EH (cell line): ENCODE measurements around the gene AFF1.
"Not testable (repeated sequence)": the region's sequence is repeated elsewhere in the genome, so short reads cannot be mapped to it uniquely, and the experiment has no call there.

Experiments used
- DNase-seq: peaks from one replicate; pipeline ENCODE4 v3.0.0-alpha.2; 2015; ENCODE audit warnings: low read depth

Gene AFF1

DNA sequence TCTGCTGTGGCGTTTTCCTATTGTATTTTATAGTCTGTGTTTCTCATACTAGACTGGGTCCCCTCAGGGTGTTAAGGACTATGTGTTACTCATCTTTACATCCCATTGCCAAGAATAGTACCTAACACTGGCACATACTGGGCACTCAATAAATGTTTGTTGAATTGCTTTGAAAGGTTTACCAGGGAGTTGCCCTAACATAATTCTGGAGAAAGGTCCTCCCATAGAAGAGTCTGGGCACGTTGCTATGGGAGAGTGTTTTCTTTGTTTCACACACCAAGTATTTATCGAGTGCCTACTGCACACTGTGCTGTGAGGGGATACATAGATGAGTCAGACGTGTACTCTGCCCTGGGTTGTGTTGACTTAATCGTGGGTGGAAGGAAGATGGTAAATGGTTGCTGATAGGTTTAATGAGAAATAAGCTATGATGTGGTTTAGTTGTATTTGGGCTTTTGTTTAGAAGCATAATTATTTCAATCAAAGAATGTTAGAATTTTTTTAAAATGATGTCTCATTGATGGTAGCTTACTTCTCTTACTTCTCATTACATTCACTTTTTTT lies 42.9 kb downstream of the AFF1 start:
- DNase-seq: peak; percentile 80

DNA sequence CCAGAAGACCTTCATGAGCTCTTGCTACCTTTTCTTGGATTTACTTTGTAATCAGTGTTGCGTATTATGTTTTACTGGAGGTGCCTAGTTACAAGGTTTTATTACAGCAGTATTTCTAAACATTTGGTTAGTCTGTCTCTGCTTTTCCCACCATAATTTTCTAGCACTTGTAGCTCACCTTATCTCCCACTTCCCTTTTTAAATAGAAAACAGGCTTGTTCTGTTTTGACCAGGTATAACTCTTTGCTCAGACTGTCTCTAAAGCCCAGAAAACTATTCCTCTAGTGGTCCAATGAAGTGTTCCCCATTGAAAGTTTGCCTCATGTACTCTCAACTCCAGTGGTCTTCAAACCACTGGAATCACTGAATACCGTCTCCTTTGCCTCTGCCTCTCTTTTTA lies 43.9 kb downstream of the AFF1 start:
- DNase-seq: no peak

DNA sequence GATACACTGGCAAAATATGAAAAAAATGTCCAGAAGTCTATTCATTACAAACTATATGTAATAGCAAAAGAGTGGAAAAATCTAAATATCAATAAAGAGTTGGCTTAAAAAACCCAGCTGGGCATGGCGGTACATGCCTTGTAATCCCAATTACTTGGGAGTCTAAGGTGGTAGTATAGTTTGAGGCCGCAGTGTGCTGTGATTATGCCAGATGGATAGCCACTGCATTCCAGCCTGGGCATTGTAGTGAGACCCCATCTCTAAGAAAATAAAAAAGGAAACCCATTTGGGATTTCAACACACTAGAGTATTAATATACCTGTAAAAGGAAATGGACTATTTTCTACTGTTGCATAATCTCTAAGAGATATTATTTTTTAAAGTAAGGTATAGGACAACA lies 45.4 kb downstream of the AFF1 start:
- DNase-seq: no peak

DNA sequence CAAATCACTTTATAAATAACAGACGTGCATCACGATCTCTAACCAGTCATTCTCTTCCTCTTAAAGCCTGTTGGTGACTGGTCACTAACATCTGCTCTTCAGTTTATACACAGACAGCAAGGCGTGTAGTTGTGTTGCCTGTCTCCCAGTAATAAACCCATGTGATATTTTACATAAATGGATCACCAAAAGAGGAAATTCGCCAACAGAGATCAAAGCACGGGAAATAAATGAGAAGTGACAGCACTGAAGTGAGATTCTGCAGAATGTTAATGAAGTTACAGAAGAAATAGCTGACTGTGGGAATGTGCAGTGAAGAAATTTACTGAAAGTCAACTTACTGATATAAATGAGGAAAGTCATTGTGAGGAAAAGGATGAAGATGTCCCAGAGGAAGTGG lies 47.0 kb downstream of the AFF1 start:
- no peak for DNase-seq

DNA sequence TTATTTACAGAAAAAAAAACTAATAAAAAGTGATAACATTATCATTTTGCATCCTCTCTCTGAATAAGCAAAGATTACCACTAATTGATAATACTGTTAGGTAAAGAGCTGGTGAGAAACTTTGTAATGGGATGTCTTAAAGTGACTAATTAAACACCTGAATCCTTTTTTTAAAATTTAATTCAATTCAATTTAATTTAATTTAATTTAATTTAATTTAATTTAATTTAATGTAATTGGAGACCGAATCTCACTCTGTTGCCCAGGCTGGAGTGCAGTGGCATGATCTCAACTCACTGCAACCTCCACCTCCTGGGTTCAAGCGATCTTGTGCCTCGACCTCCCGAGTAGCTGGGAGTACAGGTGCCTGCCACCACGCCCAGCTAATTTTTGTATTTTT lies 51.0 kb downstream of the AFF1 start:
- DNase-seq: not testable (repeated sequence)

DNA sequence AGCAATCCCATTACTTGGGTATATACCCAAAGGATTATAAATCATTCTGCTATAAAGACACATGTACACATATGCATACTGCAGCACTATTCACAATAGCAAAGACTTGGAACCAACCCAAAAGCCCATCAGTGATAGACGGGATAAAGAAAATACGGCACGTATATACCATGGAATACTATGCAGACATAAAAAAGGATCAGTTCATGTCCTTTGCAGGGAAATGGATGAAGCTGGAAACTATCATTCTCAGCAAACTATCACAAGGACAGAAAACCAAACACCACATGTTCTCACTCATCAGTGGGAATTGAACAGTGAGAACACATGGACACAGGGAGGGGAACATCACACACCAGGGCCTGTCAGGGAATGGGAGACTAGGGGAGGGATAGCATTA lies 54.8 kb downstream of the AFF1 start:
- not testable (repeated sequence) for DNase-seq

DNA sequence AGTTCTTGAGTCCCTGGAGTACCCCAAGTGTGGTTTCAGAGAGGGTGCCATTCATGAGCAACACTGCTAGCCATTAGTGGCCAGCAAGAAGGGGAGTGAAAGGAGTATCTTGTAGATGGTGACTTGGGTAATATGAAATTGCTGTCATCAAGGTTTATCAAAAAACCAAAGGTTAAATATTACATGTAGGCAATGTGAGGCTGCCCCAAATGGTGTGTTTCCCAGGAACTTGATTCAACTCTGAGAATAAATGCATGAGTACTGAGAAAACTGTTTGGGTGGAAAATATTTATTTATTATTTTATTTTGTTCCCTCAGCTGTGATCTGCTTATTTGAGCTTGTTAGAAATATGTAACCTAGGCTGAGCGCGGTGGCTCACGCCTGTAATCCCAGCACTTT lies 55.7 kb downstream of the AFF1 start:
- DNase-seq: no peak

DNA sequence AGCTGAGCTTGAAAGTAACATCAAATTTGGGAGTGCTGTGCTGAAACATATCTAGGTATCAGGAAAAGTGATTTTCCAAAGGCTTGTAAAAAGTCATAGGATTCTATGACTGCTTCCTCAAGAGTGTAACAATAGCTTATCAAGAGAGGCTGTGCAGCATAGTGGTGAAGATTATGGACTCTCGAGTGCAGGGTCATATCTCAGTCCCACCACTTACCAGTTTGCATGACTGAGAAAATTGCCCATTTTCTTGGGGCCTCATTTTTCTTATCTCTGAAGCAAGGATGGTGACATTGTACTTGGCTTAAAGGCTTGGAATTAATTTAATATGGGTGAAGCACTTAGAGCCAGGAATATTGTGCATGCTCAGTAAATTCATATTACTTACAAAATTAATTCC lies 57.2 kb downstream of the AFF1 start:
- no peak for DNase-seq

DNA sequence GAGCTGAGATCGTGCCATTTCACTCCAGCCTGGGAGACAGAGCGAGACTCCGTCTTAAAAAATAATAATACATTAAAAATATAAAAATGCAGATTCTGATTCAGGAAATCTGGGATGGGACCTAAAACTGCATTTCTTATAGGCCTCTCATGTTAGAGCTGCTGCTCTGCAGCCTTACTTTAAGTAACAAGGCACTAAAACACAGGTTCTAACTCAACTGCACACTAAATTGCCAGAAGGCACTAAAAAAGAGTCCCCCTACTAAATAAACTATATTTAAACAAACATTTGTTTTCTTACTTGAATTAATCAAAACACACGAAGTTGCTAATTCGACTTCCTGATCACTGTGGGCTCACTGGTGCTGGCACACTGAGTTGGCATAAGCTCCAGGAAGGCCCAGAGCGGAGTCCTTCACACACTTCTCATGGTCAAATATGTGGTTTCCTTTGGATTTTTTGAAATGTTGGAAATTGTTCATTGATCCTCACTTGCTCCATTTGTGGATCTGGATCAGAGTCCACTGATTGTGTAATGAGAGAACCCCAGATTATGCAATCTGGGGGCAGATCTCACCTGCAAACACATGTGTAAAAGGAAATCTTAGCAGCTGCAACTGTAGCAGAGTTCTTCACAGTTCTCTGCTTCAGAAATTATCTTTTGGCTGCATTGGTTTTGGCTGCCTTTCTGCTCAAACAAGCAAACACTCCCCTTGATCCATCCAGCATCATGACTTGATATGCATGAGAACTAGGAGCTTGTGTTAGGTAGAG lies 59.3 kb downstream of the AFF1 start:
- DNase-seq: no peak

DNA sequence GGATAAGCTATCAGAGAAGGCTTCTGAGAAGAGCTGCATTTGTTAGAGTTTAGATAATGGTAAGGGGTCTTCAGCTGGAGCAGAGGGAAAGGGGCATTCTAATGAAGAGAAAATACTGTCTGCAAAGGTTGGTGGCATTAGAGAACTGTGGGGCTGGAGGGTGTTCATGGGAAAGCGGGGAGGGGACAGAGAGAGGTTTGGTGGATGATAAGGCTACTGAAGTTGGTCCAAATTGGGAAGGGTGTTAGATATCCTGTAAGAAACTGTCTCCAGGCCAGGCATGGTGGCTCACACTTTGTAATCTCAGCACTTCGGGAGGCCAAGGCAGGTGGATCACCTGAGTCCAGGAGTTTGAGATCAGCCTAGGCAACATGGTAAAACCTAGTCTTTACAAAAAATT lies 59.9 kb downstream of the AFF1 start:
- DNase-seq: no peak

DNA sequence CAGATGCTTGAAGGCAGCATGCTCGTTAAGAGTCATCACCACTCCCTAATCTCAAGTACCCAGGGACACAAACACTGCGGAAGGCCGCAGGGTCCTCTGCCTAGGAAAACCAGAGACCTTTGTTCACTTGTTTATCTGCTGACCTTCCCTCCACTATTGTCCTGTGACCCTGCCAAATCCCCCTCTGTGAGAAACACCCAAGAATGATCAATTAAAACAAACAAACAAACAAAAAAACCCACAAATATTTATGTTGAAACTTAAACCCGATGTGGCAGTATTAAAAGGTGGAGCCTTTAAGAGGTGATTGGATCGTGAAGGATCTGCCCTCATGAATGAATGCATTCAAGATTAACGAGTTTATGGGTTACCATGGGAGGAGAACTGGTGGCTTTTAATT lies 61.7 kb downstream of the AFF1 start:
- DNase-seq: not testable (repeated sequence)

DNA sequence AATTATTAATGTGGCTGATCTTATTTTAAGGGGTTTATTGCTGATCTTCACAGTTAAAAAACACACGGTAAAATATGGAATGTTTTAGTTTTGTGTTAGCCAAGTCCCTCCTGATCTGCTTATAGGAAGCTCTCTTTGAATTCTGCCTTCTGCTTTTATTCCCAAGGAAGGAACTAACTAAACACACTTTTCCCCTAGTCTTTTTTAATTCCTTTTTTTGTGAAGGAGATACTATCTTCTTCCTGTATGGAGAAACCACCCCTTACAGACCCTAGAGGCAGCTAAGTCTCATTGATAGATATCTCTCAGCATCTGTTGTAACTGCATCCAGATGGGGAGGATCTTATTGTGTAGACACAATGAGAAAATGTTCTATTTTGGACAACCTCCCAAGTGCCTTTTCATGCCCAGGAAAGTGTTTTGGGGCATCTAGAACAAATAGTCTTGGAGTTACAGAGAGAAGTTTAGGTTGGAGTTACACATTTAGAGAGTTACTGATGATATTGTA lies 64.4 kb downstream of the AFF1 start:
- peak; percentile 27 for DNase-seq

DNA sequence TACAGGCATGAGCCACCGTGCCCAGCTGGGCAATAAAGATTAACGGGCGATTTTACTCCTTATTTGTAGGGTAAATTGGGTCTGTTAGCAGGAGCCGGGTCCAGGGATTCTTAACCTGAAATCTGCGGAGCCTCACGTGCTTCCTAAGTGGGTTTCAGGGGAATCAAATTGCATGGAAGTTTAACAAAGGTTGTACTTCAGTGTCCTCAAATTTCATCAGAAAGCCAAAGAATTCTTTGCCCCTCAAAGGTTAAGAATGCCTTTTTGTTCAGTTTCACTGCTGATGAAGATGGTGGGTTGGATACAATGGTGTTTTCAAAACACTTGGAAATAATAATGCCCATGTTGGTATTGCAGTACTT lies 67.9 kb downstream of the AFF1 start:
- DNase-seq: no peak

DNA sequence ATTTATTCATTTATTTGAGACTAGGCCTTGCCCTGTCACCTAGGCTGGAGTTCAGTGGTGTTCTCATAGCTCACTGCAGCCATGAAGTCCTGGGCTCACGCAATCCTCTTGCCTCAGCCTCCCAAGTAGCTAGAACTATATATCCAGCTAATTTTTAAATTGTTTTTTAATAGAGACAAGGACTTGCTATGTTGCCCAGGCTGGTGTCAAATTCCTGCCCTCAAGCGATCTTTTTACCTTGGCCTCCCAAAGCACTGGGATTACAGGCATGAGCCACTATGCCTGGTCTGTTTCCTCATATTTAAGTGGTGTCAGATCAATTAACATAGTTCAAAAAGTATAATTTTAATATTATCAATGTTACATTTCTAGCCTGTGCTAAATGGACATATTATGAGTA lies 68.5 kb downstream of the AFF1 start:
- DNase-seq: no peak

DNA sequence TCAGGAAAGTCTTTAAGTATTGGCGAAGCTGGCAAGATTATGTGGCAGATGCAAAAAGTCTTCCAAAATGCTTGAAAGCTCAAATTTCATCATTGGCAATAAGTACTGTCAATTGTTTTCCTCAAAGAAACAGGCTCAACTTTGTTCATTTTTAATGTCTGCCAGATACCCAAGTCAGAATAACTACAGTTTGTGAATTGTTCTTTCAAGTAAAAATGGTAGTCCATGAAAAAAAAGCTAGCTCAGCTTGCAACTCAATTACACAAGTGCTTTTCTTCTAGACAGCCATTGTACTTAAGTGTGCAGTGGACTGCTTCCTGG lies 70.5 kb downstream of the AFF1 start:
- DNase-seq: no peak

DNA sequence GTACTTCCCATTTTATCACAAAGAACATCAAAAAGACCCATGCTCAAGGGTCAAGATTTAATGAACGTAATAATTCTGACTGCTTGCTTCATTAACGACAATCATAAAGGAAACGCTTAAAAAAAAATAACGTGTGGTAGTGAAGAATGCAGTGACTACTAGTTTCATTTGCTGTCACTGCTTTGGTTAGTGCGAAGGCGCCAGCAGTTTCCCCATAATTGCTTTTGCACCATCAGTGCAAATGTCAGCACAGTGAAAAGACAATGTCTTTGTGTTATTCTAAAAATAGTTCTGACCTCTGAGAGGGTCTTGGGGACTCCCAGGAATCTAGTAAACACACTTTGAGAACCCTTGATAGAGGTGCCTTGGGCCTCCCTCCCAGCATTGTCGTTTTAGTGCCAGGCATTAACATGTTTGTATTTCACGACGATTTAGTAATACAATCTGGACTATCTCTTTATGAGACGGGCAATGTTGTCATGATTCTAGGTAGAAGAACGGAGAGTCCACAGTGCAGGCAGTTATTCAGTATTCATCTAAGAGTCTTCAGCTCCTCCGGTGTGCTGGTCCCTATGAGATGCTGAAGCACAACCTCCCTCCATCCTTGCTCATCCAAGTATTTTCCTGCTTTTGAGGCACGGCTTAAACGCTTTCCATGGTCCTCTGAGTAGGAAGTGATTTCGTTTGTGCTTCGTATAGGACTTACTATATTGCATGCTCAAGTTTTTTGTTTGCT lies 71.0 kb downstream of the AFF1 start:
- DNase-seq: peak; percentile 25

DNA sequence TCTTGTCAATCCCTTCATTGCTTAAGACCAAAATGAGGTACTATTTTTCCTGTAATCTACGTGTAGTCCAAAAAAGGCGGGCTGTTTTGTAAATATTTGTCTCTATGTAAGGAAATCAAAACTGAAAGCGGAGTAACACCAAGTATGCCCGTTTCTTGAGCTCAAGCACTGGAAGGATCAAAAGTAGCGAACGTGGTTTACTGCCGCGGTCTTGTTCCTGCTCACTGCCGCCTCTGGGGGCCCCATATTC lies 71.5 kb downstream of the AFF1 start:
- DNase-seq: no peak

DNA sequence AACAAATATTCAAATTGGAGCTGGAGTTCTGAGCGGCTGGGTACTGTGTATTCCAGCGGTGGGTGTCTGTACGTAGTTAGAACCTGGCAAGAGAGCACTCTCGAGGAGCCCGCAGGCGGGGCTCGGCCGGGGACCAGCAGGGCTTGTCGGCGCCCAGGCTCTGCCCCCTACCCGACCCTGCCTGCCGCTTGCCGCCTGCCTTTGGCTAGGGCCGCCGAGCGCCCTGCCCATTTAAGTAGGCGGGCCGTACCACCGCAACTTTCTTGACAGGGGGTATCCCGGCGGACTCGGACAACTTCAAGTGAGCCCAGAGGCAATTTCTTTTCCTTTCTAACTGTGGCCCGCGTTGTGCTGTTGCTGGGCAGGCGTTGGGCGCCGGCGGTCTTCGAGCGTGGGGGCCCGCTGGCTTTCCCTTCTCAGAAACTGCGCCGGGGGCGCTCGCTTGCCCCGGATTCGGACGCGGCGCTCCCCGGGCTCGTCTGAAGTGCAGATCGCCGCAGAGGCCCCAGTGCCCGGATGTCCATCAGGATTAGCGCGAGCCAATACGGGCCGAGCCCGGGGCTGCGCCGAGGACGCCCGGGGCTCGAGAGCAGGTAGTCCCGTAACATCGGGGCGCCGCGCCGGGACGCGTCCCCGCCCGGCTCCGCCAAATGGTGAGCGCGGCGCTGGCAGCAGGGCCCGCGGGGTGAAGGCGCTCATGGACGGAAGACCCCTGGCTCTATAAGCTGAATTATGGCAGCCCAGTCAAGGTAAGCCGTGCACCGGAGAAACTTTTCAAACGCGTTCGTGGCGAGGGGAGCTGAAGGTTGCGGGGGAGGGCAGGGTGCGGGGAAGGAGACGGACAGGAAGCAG lies 72.1 kb downstream of the AFF1 start:
- DNase-seq: peak; percentile 93

DNA sequence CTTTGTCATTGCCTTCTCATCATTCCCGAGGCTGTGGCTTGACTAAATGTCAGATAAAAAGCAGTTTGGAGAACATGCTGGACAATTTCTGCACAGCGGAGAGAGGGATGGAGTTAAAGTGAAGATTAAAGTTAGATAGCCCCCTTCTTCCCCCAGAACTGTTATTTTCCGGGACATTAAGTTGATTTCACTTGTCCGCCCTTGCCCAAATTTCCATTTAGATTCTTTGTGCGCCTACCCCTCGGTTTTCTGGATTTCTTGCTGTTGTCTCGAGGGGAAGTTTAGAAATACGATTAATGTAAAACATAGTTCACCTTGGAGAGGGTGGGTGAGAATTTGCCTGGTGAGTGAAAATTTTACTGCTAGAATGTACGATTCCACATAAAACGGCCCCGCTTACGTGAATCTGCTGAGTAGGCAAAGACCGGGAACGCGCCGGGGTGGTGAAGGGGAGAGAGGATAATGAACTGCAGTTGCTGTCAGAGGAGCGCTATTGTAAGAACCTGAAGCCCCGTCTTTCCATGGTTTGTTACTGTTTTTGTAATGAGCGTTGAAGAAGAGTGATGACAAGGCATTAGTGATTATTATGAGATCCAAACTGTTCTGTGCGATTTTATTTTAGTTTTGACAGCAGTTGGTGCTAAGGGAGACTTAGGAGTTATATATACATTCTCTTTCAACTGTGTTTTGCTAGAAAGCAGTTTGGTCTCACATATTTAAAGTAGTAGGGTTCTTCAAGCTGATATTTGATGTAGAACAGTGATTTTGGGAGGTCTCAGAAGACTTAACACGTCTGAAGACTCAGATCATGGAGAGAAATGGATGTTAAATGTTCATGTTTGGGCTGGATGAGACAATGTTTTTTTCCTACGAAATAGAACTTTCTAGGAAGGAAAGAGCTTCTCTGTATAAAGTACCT lies 73.0 kb downstream of the AFF1 start:
- DNase-seq: peak; percentile 60

DNA sequence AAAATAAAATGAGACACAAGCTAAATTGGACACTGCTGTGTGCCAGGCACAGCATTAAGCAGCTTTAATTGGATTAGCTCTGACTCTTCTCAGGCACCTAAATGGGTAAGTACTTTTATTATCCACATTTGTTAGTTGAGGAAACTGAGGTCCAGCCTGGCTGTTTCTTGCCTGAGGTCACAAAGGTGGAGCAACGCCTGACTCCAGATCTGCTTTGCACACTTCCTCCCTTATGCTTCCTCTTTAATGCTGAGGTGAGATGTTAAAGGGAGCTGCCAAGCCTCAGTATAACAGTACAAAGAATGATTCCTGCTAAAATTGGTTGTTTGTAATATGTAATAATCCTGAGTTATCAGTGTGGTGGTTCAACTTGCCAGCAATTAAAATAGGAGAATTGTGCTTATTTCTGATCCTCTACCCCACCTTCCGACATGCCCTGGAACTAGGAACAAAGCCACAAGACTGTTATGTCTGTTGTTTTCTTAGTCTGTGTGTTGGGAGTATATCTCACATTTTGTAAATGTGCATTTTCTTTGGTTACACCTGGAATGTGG lies 74.4 kb downstream of the AFF1 start:
- DNase-seq: no peak

DNA sequence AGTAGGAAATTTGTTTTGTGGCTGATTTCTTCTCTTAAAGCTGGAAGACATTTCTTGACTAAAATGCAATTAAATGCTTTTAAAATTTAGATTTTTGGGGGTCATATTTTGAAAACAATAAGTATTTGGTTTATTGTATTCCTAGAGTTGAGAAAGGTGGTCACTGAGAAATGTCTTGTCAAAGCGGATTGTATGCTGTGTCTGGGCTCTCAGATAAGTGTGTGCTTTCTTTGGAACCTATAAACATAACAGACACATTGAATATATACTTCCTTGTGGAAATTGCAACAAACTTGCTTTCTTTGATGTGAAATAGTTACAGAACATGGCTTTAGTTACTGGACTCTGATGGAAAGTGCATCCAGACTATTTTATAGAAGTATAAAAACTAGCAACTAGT lies 75.4 kb downstream of the AFF1 start:
- DNase-seq: no peak
